ENCODE data around the gene GPR132. TPM values are rescaled to one million over a fixed set of nuclear protein-coding genes. Genes with fewer than 3 reads are reported as not detected.

Gene GPR132
- total and polyA plus RNA-seq, 2 donors (not counting 3 experiments of a cell fraction or from before 2014, with no cell fraction given), result not detected

GRCh38 chr14:105072892-105073719 is 7.9 kb upstream of the GPR132 start:
- FAIRE-seq (no peak), DNase-seq (ENCODE audit: low read depth, low spot score) (no peak)
- Histone ChIP-seq H2AFZ (ENCODE audit: low read depth, low read length) (no peak overlapping the region), H3K79me2 (ENCODE audit: control insufficient read depth, insufficient read depth, low read length) (no peaks in the 10 kb centered on the region), H3K9me3 (replicated peaks; ENCODE audit: control insufficient read depth, insufficient read depth, low read length) (no peaks in the 10 kb centered on the region), H3K9me1 (replicated peaks; ENCODE audit: control insufficient read depth, extremely low read depth, insufficient read depth, low read length) (no peaks in the 10 kb centered on the region), H3K9ac (replicated peaks; ENCODE audit: extremely low read depth, insufficient read depth, low read length) (no peak overlapping the region), H4K20me1 (replicated peaks; ENCODE audit: control insufficient read depth, extremely low read depth, insufficient read depth, low read length) (no peaks in the 10 kb centered on the region), H3K4me3 (replicated peaks in 1 of 3; ENCODE audit: insufficient read depth in 1 of 3, low read depth in 1 of 3, low read length in 3 of 3) (no peak overlapping the region), H3K4me2 (ENCODE audit: insufficient read depth, low read length) (no peak overlapping the region), H3K36me3 (ENCODE audit: control insufficient read depth in 2 of 2, extremely low read depth in 1 of 2, insufficient read depth in 2 of 2, low read length in 2 of 2) (no peaks in the 10 kb centered on the region), H3K27me3 (ENCODE audit: control insufficient read depth in 2 of 2, insufficient read depth in 2 of 2, low read length in 2 of 2) (no peaks in the 10 kb centered on the region), H3K4me1 (ENCODE audit: control insufficient read depth, extremely low read depth, insufficient read depth, low read length) (no peaks in the 10 kb centered on the region), H3K27ac (ENCODE audit: insufficient read depth, low read depth, low read length) (no peak overlapping the region)
- ChIA-PET POLR2A (no interaction called here), CTCF (interaction anchor here (1.1 kb wide), 1 partner anchor 13 kb away, joined by 3 read pairs; no protein-coding TSS in a partner anchor)
- dilution Hi-C loops (cut with MboI; ENCODE audit: extremely low pct_ligation_motif_present, low sequenced_read_pairs) (loop anchor here (10.0 kb wide), 1 partner anchor 138 kb away; no protein-coding TSS in a partner anchor), intact Hi-C loops (cut with micrococcal nuclease) (no loop called here)
- TF ChIP-seq, protein P1, sequence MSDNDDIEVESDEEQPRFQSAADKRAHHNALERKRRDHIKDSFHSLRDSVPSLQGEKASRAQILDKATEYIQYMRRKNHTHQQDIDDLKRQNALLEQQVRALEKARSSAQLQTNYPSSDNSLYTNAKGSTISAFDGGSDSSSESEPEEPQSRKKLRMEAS (IDR thresholded peaks at IDR 0.05; ENCODE audit: insufficient read depth, insufficient read length), result no peak
- no TSS peak for BruUV-seq (replicated peaks)

DNA sequence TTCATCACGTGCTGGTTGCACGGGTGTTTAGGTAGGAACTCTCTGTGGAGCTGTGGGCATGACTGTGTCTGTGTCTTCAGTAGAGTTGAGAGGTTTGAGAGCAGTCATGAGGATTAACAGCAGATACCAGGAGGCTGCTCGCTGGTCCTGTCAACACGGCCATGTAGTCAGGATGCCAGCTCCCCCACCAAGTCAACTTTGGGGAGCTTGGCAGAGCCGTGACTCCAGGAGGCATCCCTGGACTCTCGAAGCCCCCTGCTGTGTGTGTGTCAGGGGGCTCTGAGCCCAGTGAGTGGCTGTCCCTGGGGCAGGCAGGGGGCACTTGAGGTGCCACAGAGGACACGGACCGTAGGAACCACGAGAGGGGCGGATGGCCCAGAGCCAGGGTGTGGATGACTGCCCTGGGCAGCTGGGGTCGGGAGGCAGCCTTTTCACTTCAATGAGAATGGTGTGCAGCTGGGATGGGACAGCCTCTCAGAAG is 7.2 kb upstream of the GPR132 start:
- POLR2A ChIA-PET, result no interaction called here
- no peak for FAIRE-seq

More for the DNA sequence above, 7.2 kb upstream of the GPR132 start:
- no peak for DNase-seq (ENCODE audit: low read depth, low spot score)
- Histone ChIP-seq H3K79me2 (ENCODE audit: control insufficient read depth, insufficient read depth, low read length) (no peaks in the 10 kb centered on the region), H3K36me3 (ENCODE audit: control insufficient read depth in 2 of 2, extremely low read depth in 1 of 2, insufficient read depth in 2 of 2, low read length in 2 of 2) (no peaks in the 10 kb centered on the region), H3K9me1 (replicated peaks; ENCODE audit: control insufficient read depth, extremely low read depth, insufficient read depth, low read length) (no peaks in the 10 kb centered on the region), H3K9me3 (replicated peaks; ENCODE audit: control insufficient read depth, insufficient read depth, low read length) (no peaks in the 10 kb centered on the region), H3K27me3 (ENCODE audit: control insufficient read depth in 2 of 2, insufficient read depth in 2 of 2, low read length in 2 of 2) (no peaks in the 10 kb centered on the region), H2AFZ (ENCODE audit: low read depth, low read length) (no peak overlapping the region), H3K4me1 (ENCODE audit: control insufficient read depth, extremely low read depth, insufficient read depth, low read length) (no peaks in the 10 kb centered on the region), H3K4me2 (ENCODE audit: insufficient read depth, low read length) (no peak overlapping the region), H3K27ac (ENCODE audit: insufficient read depth, low read depth, low read length) (no peak overlapping the region), H3K4me3 (replicated peaks in 1 of 3; ENCODE audit: insufficient read depth in 1 of 3, low read depth in 1 of 3, low read length in 3 of 3) (no peak overlapping the region), H3K9ac (replicated peaks; ENCODE audit: extremely low read depth, insufficient read depth, low read length) (no peak overlapping the region), H4K20me1 (replicated peaks; ENCODE audit: control insufficient read depth, extremely low read depth, insufficient read depth, low read length) (no peaks in the 10 kb centered on the region)
- TF ChIP-seq FOS (IDR thresholded peaks at IDR 0.05; ENCODE audit: borderline replicate concordance, insufficient read depth, low read length), result no peak
- TF ChIP-seq GATA2 (IDR thresholded peaks at IDR 0.05; ENCODE audit: insufficient read depth, insufficient read length, low read depth, low read length), result no peak
- no peak for TF ChIP-seq CTCF (IDR thresholded peaks at IDR 0.05; ENCODE audit: extremely low read depth in 1 of 2, insufficient read depth in 1 of 2, low read depth in 1 of 2, low read length in 2 of 2)
- TF ChIP-seq MYC (IDR thresholded peaks at IDR 0.05; ENCODE audit: low read depth, low read length), result no peak
- TF ChIP-seq, protein P1 (IDR thresholded peaks at IDR 0.05; ENCODE audit: insufficient read depth, insufficient read length), result no peak
- BruUV-seq (replicated peaks), result no TSS peak
- dilution Hi-C loops (cut with MboI; ENCODE audit: extremely low pct_ligation_motif_present, low sequenced_read_pairs) (loop anchor here (10.0 kb wide), 1 partner anchor 138 kb away; no protein-coding TSS in a partner anchor), intact Hi-C loops (cut with micrococcal nuclease) (no loop called here)
- CTCF ChIA-PET, result interaction anchor here (0.8 to 2.2 kb wide), 2 partner anchors 14 to 18 kb away, joined by 3 to 5 read pairs; no protein-coding TSS in a partner anchor
